ENCODE data around the gene ARL17B.
"Not testable (repeated sequence)": the region's sequence is repeated elsewhere in the genome, so short reads cannot be mapped to it uniquely, and the experiment has no call there.

ARL17B gene

GRCh38 chr17:46361755-46362154 lies at the start of gene ARL17B:
Gene ARL17B (minus strand): TSS chr17:46361766. CDS start chr17:46358397, 3,369 bp downstream.
- DNase-seq: not testable (repeated sequence)

- not testable (repeated sequence) for DNase-seq
These were observed 48.3 kb upstream of the ARL17B start for GRCh38 chr17:46409864-46410263.

- DNase-seq: not testable (repeated sequence)
These were observed 45.6 kb upstream of the ARL17B start for GRCh38 chr17:46407155-46407554.

- not testable (repeated sequence) for DNase-seq
These were observed 39.6 kb upstream of the ARL17B start for GRCh38 chr17:46401033-46401787.

- not testable (repeated sequence) for DNase-seq
These were observed 39.0 kb upstream of the ARL17B start for GRCh38 chr17:46400543-46400942.

GRCh38 chr17:46399993-46400392 lies 38.4 kb upstream of the ARL17B start:
- not testable (repeated sequence) for DNase-seq

- DNase-seq: not testable (repeated sequence)
These were observed 34.7 kb upstream of the ARL17B start for GRCh38 chr17:46396292-46396691.

GRCh38 chr17:46393702-46394101 lies 32.1 kb upstream of the ARL17B start:
- not testable (repeated sequence) for DNase-seq

- not testable (repeated sequence) for DNase-seq
These were observed 23.9 kb upstream of the ARL17B start for GRCh38 chr17:46385491-46385890.

GRCh38 chr17:46383118-46383517 lies 21.6 kb upstream of the ARL17B start:
- not testable (repeated sequence) for DNase-seq

GRCh38 chr17:46373418-46373817 lies 11.9 kb upstream of the ARL17B start:
- not testable (repeated sequence) for DNase-seq

- DNase-seq: not testable (repeated sequence)
These were observed 11.0 kb upstream of the ARL17B start for GRCh38 chr17:46372236-46373229.

- not testable (repeated sequence) for DNase-seq
These were observed 6.0 kb upstream of the ARL17B start for GRCh38 chr17:46367520-46367919.

GRCh38 chr17:46361145-46361735 lies 326 bp downstream of the ARL17B start:
- not testable (repeated sequence) for DNase-seq

GRCh38 chr17:46353856-46354255 lies 7.7 kb downstream of the ARL17B start:
- not testable (repeated sequence) for DNase-seq

- not testable (repeated sequence) for DNase-seq
These were observed 12.5 kb downstream of the ARL17B start for GRCh38 chr17:46349060-46349459.

- DNase-seq: not testable (repeated sequence)
These were observed 13.2 kb downstream of the ARL17B start for GRCh38 chr17:46348345-46348744.

GRCh38 chr17:46342131-46342530 lies 19.4 kb downstream of the ARL17B start:
- not testable (repeated sequence) for DNase-seq

- not testable (repeated sequence) for DNase-seq
These were observed 20.3 kb downstream of the ARL17B start for GRCh38 chr17:46341220-46341619.

GRCh38 chr17:46294831-46295230 lies 66.7 kb downstream of the ARL17B start, which contains the start of gene LRRC37A:
Gene LRRC37A (plus strand): TSS chr17:46295131. CDS start chr17:46295134, 3 bp downstream.
- DNase-seq: not testable (repeated sequence)

GRCh38 chr17:46291618-46292017 lies 69.9 kb downstream of the ARL17B start:
- DNase-seq: not testable (repeated sequence)

- not testable (repeated sequence) for DNase-seq
These were observed 70.5 kb downstream of the ARL17B start for GRCh38 chr17:46290906-46291546.
